Fibroblast of the aortic adventitia (primary cell): ENCODE measurements around the gene COL6A2. TPM values are rescaled to one million over a fixed set of nuclear protein-coding genes. Genes with fewer than 3 reads are reported as not detected.

Experiments
- DNase-seq: peaks from one replicate; pipeline ENCODE4 v3.0.0-alpha.2; 2010; ENCODE audit warnings: low read depth
- H3K4me3 ChIP-seq: 2 replicates; pipeline ENCODE4 v1.5.1; 2011; ENCODE audit warnings: low read depth, mild to moderate bottlenecking, control low read depth, low read length, moderate library complexity
- total RNA-seq: library from RNA; depleted of rRNA; stranded (reverse); fragments of >200 nt; gene quantifications from 2 replicates; pipeline ENCODE4 v1.2.3, GENCODE V29; 2012; ENCODE audit warnings: low replicate concordance
- TF ChIP-seq, protein P1 (sequence below): IDR thresholded peaks from 2 replicates; pipeline ENCODE4 v1.5.1; 2011; ENCODE audit warnings: mild to moderate bottlenecking, low read length, control low read depth, inconsistent platforms; ENCODE audit not compliant: insufficient read depth

The COL6A2 gene
- total RNA-seq, 1 donor: 1,068 TPM

DNA sequence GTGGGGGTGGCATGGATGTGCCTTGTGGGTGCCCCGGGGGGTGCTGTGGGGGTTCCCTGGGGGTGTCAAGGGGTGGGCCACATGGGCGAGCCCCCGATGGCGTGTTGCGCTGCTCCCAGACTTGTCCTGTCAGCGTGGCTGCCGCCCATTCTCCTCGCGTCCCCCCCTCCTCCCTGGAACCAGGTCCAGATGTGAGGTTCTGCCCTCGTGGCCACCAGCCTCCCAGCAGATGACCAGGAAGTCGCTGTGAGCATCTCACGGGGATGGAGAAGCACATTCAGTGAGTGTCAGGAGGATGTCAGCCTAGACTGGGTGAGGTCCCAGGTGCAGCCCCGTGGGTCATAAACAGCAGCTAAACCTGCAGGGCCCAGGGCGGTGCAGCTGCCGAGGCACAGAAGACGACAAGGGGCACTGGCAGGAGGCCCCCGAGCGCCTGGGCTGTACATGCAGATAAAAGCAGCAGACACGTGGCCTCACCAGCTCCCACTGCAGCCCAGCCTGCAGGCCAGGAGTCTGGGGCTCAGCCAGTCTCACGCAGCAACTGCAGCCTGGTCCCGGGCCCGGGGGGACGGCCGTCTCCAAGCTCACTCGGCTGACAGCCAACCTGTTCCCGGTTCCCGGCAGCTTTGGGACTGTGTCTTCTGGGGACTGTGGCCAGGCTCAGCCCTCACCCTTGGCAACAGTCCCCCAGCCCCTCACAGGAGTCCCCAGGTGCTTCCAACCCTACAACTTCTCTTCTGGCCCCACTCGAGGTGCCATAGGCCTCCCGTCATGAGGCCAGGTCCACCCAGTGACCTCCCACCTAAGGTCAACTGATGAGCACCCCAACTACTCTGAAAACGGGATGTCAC, 17.5 kb upstream of the COL6A2 start:
- H3K4me3 ChIP-seq: no peak overlapping the region
- TF ChIP-seq, protein P1, sequence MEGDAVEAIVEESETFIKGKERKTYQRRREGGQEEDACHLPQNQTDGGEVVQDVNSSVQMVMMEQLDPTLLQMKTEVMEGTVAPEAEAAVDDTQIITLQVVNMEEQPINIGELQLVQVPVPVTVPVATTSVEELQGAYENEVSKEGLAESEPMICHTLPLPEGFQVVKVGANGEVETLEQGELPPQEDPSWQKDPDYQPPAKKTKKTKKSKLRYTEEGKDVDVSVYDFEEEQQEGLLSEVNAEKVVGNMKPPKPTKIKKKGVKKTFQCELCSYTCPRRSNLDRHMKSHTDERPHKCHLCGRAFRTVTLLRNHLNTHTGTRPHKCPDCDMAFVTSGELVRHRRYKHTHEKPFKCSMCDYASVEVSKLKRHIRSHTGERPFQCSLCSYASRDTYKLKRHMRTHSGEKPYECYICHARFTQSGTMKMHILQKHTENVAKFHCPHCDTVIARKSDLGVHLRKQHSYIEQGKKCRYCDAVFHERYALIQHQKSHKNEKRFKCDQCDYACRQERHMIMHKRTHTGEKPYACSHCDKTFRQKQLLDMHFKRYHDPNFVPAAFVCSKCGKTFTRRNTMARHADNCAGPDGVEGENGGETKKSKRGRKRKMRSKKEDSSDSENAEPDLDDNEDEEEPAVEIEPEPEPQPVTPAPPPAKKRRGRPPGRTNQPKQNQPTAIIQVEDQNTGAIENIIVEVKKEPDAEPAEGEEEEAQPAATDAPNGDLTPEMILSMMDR: no peak
- no peak for DNase-seq

- H3K4me3 ChIP-seq: no peak overlapping the region
- DNase-seq: no peak
- TF ChIP-seq, protein P1: no peak
Measured at GRCh38 chr21:46081022-46081861, 16.7 kb upstream of the COL6A2 start.

- DNase-seq: no peak
- H3K4me3 ChIP-seq: no peak overlapping the region
- TF ChIP-seq, protein P1: no peak
Measured at GRCh38 chr21:46081862-46082712, 15.8 kb upstream of the COL6A2 start.

DNA sequence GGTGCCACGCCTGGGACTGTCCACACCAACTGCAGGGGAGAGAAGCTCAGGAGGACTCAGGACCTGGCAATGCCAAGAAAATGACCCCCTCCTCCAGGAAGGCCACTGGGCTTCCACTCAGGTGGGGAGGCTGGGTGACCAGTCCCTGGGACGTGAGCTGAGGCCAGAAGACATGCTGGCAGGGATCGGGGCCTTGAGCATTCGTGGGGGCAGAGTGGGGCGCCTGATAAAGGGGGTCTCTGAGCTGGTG, 15.3 kb upstream of the COL6A2 start:
- TF ChIP-seq, protein P1: no peak

DNA sequence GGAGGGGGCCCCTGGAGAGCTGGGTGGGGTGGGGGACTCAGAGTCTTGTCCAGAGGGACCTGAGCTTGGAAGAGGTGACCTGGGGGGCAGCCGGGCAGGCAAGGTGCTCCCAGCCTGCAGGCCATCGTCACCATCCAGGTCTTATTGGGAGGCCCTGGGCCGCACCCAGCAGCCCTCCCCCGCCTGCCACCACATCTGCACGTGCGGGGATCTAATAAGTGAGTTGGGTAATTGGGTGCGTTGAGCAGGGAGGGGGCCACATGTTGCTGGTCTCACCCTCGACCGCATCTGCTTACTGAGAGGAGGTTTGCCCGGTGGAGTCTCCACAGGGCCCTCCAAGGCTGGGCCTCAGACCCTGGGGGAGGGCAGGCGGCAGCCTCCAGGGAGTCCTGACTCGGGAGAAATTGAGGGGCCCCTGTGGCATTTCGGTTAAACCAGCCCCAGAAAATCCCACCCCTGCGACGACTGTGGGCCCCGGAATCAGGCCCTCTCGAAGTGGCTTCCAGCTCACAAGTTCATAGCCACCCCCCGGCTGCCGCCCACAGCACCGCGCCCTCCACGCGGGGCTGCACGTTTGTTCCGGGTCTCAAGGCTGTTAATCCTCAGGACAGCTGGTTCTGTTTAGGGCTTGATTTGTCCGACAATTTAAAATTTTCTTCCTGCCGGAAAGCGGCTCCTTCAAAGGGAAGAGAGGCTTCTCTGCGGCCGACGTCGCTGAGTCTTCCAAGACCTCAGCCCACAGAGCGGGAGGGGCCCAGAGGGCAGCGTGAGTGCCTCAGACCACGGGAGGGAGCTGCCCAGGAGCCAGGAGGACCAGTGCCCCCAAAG, 14.7 kb upstream of the COL6A2 start:
- TF ChIP-seq, protein P1: no peak
- DNase-seq: no peak
- no peak overlapping the region for H3K4me3 ChIP-seq

More for the DNA sequence above, 15.3 kb upstream of the COL6A2 start:
- DNase-seq: no peak
- H3K4me3 ChIP-seq: no peak overlapping the region
